SW480 (cell line): Measurements from ENCODE around the gene SORCS2.

Source experiments
- DNase-seq: peaks from one replicate; pipeline ENCODE4 v3.0.0-alpha.2; 2016; ENCODE audit warnings: low spot score

Gene SORCS2

DNA sequence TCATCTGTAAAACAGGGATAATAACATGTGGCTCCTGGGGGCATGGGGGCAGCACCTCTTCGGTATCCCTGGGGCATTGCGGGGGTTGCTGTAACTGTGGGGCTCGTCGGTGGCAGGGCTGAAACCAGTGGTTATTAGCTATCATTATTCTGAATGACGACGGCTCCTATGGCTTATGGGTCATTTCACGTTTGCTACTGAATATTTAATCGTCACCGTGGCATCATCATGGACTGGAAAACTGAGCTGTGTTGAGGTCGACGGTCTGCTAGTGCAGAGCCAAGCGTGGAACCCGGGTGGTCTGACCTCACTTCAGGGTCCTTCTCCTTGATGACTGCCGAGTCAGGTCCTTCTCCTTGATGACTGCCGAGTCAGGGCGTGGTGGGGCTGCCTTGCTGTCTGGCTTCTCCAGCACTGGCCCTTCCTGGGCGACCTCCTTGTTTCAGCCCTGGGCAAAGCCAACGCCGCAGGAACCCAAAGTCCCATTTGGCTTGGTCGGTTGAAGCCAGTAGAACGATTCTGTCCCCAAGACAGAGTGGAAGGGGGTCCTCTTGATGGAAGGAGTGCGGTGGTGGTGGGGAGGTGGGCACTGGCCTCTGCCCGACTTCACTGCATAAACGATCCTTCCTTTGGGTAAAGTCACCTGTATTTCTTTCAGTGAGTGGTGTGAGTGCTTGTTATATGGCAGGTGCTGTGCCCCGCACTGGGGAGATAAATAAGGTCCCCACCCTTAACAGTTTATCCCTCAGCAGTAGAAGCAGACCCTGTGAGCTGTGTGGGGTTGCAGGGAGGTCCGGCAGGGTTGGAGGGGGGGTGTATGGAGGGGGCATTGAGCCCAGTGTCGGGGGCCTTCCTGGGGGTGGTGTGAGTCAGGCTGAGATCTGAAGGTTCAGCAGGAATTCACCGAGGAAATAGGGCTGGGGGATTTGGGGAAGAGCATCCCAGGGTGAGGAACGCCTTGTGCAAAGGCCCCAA, 201.6 kb downstream of the SORCS2 start:
- DNase-seq: no peak

GRCh38 chr4:7394681-7395451, 202.5 kb downstream of the SORCS2 start:
- DNase-seq: peak; percentile 53

DNA sequence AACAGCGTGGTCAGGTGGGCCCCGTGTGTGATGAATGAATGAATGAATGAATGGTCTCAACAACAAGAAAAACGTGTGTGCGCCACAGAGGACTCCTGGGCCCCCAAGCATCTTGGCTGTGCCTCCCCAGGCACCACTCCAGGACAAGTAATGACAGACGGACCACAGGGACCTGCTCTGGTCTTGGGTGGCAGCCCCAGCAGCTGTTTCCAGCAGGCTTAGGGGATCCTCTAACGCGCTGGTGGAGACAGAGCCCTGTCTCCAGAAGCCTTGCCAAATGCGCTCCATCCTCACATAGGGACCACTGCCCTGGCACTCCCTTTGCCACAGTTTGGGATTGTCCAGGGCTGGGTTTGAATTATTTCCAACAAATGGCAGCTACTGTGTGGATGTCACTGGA, 203.3 kb downstream of the SORCS2 start:
- no peak for DNase-seq

GRCh38 chr4:7396186-7396910, 204.0 kb downstream of the SORCS2 start:
- DNase-seq: no peak

DNA sequence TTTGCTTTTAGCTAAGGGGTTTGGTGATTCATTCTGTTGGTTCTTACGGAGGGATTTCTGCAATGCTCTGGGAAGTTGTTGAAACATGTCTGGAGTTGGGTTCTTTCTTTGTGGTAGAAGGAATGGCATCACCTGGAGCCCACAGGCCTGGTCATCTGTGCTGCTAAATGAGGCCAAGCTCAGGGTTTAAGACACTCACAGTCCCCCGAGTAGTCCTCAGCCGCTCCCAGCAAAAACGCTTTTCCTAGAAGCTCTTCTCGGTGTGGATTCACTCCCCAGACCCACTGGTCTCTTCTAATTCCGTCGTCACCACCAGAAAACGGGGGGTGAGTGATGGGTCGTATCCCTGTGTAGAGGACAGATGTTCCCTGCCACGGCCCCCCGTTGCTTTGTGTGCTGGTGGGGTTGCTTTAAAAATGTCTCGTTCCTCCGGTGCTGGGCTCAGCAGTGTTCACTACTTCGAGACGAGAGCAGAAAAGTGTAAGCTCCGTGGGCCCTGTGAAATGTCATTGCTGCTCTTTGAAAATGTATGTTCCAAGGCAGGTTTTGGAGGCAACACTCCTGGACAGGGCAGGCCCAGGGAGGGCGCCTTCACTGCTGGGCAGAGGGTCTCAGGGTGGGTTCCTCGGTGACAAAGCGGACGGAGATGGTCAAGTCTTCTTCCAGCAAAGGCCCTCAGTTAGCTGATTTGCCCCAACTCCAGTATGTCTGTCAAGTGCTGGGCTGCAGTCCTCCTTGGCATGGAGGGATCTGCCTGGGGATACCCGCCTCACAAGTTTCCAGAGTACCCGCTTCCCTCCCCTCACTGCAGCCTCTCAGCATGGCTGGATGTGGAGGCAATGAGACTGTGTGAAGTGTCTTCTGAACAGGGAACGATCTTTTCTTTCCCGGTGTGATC, 205.1 kb downstream of the SORCS2 start:
- no peak for DNase-seq

- peak; percentile 30 for DNase-seq
These were observed 205.7 kb downstream of the SORCS2 start for GRCh38 chr4:7398104-7398423.

- DNase-seq: no peak
These were observed 206.6 kb downstream of the SORCS2 start for GRCh38 chr4:7398788-7399439.

- no peak for DNase-seq
These were observed 207.3 kb downstream of the SORCS2 start for GRCh38 chr4:7399440-7400234.

DNA sequence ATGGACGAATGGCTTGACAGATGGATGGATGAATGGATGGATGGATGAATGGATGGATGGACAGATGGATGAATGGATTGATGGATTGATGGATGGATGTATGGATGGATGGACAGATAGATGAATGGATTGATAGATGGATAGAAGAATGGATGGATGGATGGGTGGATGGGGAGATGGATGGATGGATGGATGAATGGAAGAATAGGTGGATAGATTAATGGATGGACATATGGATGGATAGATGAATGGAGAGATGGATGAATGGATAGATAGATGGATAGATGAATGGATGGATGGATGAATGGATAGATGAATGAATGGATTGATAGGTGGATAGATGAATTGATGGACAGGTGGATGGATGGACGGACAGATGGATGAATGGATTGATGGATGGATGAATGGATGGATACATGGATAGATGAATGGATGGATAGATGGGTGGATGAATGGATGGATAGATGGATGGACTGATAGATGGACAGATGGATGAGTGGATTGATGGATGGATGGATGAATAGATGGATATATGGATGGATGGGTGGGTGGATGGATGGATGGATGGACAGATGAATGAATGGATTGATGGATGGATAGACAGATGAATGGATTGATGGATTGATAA, 208.4 kb downstream of the SORCS2 start:
- DNase-seq: no peak

DNA sequence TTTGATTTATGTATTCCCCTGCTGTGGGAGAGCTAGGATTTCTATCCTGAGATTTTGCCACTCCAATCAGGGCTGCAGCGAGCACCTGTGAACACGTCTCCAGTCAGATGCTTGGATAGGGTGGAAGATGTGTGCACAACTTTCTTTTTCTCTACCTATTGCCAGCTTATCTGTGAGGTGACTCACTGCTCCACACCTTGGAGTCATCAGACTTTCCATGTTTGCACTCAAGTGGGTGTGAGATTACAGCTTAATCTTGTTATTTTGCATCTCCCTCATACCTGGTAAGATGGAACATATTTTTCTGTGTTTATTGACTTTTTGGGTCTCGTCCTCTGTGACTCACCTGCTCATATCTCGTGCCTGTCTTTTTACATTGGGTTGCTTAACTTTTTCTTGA, 210.2 kb downstream of the SORCS2 start:
- DNase-seq: no peak

DNA sequence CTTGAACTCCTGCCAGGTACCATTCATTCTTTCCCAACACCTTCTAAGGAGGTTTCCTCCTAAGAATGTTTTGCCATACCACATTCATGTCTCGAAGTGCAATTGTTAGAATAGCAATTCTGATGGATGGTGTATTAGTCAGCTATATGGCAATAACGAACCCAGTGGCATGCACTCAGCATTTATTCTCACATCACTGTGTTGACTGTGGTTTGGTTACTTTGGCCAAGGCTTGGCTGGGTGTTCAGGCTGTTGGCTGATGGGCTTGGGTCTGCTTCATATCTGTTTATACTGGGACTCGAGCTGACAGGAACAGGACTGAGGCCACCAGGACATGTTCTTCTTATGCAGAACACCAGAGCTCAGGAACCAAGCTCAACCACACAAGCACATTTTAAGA, 210.7 kb downstream of the SORCS2 start:
- no peak for DNase-seq

- DNase-seq: no peak
These were observed 215.8 kb downstream of the SORCS2 start for GRCh38 chr4:7408166-7408565.

- no peak for DNase-seq
These were observed 218.1 kb downstream of the SORCS2 start for GRCh38 chr4:7410446-7410845.

GRCh38 chr4:7411491-7411890, 219.2 kb downstream of the SORCS2 start:
- no peak for DNase-seq

GRCh38 chr4:7411896-7412553, 219.7 kb downstream of the SORCS2 start:
- no peak for DNase-seq

DNA sequence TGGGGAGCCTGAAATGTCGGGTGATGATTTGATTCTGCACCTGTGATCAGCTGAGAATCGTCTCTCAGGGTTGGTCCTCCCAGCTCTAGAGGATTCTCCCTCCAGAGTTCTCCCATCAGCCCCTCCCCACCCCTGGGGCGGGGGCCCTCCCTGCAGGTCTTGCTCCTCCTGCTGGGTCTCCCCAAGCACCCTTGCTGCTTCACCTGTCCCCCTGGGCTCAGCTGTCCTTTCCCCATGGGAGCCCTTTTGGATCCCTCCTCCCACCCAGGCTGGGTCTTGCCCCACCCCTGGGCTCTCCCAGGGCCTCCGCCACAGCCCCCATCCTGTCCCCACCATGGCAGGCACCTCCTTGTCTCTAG, 220.2 kb downstream of the SORCS2 start:
- DNase-seq: no peak

DNA sequence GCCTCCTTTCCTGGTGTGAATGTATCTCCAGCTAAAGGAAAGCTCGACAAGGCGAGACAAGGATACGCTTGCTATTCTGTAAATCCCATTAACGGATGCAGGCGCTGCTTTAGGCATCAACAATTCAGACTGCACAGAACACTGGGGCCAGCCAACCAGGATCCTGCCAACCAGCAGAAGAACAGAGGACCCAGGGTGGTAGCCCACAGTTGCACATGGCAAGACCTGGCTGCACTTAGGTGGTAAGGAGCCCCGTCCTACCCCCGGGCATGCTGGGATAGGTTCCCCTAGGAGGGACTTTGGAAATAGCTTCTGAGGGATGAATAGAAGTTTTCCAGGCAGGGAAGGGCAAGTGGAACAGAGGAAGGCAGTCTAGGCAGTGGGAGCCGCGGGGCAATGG, 221.7 kb downstream of the SORCS2 start:
- no peak for DNase-seq

DNA sequence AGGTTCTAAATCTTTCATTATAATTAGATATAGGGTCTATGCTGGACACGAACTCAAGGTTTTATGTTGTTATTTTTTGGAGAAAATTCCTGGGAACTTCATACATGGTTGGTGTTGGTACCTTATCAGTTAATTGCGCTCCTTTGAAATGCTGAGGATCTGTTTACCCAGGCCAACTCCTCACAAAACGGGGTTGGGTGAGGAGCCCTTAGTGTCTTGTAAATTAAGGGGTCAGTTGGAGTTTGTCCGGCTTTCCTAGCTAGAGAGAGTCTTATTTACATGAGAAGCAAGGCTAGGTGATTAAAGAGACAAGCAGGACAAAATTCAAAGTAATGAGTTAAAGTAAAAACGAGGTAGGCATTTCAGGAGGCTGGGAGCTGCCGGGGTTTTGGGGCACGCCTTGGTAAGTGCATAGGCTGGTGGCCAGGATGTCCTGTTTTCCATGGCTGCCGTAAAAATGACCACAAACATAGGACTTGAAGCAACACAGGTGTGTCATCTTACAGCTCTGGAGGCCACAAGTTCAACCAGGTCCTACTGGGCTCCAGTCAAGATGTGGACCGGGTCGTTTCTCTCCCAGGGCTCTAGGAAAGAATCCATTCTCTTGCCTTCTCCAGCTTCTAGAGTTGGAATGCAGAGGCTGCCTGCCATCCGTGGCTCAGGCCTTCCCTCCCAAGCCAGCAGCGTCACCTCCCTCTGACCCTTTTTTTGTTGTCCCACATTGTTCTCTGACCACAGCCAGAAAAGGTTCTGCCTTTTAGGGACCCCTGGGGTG, 222.6 kb downstream of the SORCS2 start:
- DNase-seq: no peak
